22Rv1 (cell line): ENCODE measurements around the gene RIOX2.

ENCODE experiments used
- CTCF ChIP-seq: fragments of 450-650 bp; IDR thresholded peaks from 2 replicates; pipeline ENCODE4 v1.5.1; 2017; ENCODE audit warnings: mild to moderate bottlenecking
- ZFX ChIP-seq: fragments of 450-650 bp; IDR thresholded peaks from 2 replicates; pipeline ENCODE4 v1.6.1; 2017; ENCODE audit warnings: antibody characterized with exemption, borderline replicate concordance

- TF ChIP-seq CTCF (no peak), ZFX (no peak)
These were observed 32.2 kb downstream of the RIOX2 start for GRCh38 chr3:97940034-97940433.
